Thyroid gland (tissue), 4 donors: ENCODE data around the gene DIP2C.

Experiments used
- CTCF ChIP-seq, 6 experiments: fragments of 200-600 bp in 3 of 6; fragments of 450-650 bp in 3 of 6; sonication (generic) in 3 of 6; IDR thresholded peaks; one replicate each; pipeline ENCODE4 v1.5.1; 2016 to 2019; ENCODE audit warnings: antibody characterized with exemption in 6 of 6, mild to moderate bottlenecking in 2 of 6, inconsistent platforms in 1 of 6, moderate library complexity in 1 of 6
- POLR2A ChIP-seq, 2 donors: fragments of 450-650 bp; IDR thresholded peaks; one replicate each; pipeline ENCODE4 v1.6.1; 2017; ENCODE audit warnings: antibody characterized with exemption in 2 of 2, mild to moderate bottlenecking in 2 of 2, moderate library complexity in 1 of 2

- TF ChIP-seq CTCF (IDR thresholded peaks at IDR 0.05) (no peak), POLR2A (IDR thresholded peaks at IDR 0.05) (no peak)
These were observed 344.8 kb downstream of the DIP2C start for GRCh38 chr10:344582-345200.
